Superior temporal gyrus (tissue), 1 donor: ENCODE measurements around the gene TGM3.
A peak's percentile ranks its signal among the peaks of the same experiment; 100 is the strongest.
"Not testable (repeated sequence)": the region's sequence is repeated elsewhere in the genome, so short reads cannot be mapped to it uniquely, and the experiment has no call there.

Experiments
- DNase-seq: peaks from one replicate; pipeline ENCODE4 v3.0.0-alpha.2; 2016; ENCODE audit errors: extremely low spot score

The TGM3 gene

GRCh38 chr20:2295886-2296515 lies at the start of gene TGM3:
Gene TGM3 (plus strand): TSS chr20:2296001. CDS start chr20:2296064, 63 bp downstream.
- no peak for DNase-seq

- DNase-seq, result no peak
Observed at GRCh38 chr20:2246069-2246491, 49.7 kb upstream of the TGM3 start.

GRCh38 chr20:2248837-2249236 lies 47.0 kb upstream of the TGM3 start:
- no peak for DNase-seq

- no peak for DNase-seq
Observed at GRCh38 chr20:2249935-2250334, 45.9 kb upstream of the TGM3 start.

- no peak for DNase-seq
Observed at GRCh38 chr20:2252419-2252997, 43.3 kb upstream of the TGM3 start.

- no peak for DNase-seq
Observed at GRCh38 chr20:2253256-2253655, 42.5 kb upstream of the TGM3 start.

- DNase-seq, result no peak
Observed at GRCh38 chr20:2254333-2254732, 41.5 kb upstream of the TGM3 start.

GRCh38 chr20:2255926-2256531 lies 39.8 kb upstream of the TGM3 start:
- no peak for DNase-seq

- no peak for DNase-seq
Observed at GRCh38 chr20:2259731-2260130, 36.1 kb upstream of the TGM3 start.

GRCh38 chr20:2260250-2260649 lies 35.6 kb upstream of the TGM3 start:
- no peak for DNase-seq

GRCh38 chr20:2261046-2261485 lies 34.7 kb upstream of the TGM3 start:
- DNase-seq, result no peak

GRCh38 chr20:2261629-2262028 lies 34.2 kb upstream of the TGM3 start:
- DNase-seq, result no peak

GRCh38 chr20:2264118-2264517 lies 31.7 kb upstream of the TGM3 start:
- no peak for DNase-seq

- DNase-seq, result not testable (repeated sequence)
Observed at GRCh38 chr20:2264621-2265374, 31.0 kb upstream of the TGM3 start.

- DNase-seq, result no peak
Observed at GRCh38 chr20:2273634-2274302, 22.0 kb upstream of the TGM3 start.

- no peak for DNase-seq
Observed at GRCh38 chr20:2276015-2276414, 19.8 kb upstream of the TGM3 start.

- DNase-seq, result peak; percentile 37
Observed at GRCh38 chr20:2279253-2279779, 16.5 kb upstream of the TGM3 start.

- DNase-seq, result peak; percentile 21
Observed at GRCh38 chr20:2280082-2280481, 15.7 kb upstream of the TGM3 start.

GRCh38 chr20:2281563-2281962 lies 14.2 kb upstream of the TGM3 start:
- no peak for DNase-seq

- DNase-seq, result no peak
Observed at GRCh38 chr20:2282181-2282580, 13.6 kb upstream of the TGM3 start.

- DNase-seq, result no peak
Observed at GRCh38 chr20:2283706-2284423, 11.9 kb upstream of the TGM3 start.
